Liver (tissue), 3 donors: Measurements from ENCODE around the gene CFAP53.

Experiments
- CTCF ChIP-seq: fragments of 150-350 bp; IDR thresholded peaks from 2 replicates; pipeline ENCODE4 v1.5.1; 2017; ENCODE audit warnings: improper control_type of control experiment, low read depth, low read length; ENCODE audit not compliant: missing input control
- RXRA ChIP-seq, 2 donors: IDR thresholded peaks; 2 replicates each; pipeline ENCODE4 v1.6.1; 2017 to 2018; ENCODE audit warnings: antibody characterized with exemption in 2 of 2, mild to moderate bottlenecking in 1 of 2
- TAF1 ChIP-seq: conservative IDR thresholded peaks from 2 replicates; pipeline ENCODE4 v1.6.1; 2016; ENCODE audit warnings: antibody characterized with exemption, mild to moderate bottlenecking
- donor health status: healthy.
- donor health status: healthy.

- TF ChIP-seq CTCF (no peak), TAF1 (no peak), RXRA (IDR thresholded peaks at IDR 0.05) (no peak)
These were observed 33.9 kb downstream of the CFAP53 start for GRCh38 chr18:50232419-50232818.
